ENCODE measurements around the gene GPR3. TPM values are rescaled to one million over a fixed set of nuclear protein-coding genes. Genes with fewer than 3 reads are reported as not detected.
"Not testable (repeated sequence)": the region's sequence is repeated elsewhere in the genome, so short reads cannot be mapped to it uniquely, and the experiment has no call there.

The GPR3 gene
- total RNA-seq, 1 donor from 2014 or later, result 0.56 TPM

DNA sequence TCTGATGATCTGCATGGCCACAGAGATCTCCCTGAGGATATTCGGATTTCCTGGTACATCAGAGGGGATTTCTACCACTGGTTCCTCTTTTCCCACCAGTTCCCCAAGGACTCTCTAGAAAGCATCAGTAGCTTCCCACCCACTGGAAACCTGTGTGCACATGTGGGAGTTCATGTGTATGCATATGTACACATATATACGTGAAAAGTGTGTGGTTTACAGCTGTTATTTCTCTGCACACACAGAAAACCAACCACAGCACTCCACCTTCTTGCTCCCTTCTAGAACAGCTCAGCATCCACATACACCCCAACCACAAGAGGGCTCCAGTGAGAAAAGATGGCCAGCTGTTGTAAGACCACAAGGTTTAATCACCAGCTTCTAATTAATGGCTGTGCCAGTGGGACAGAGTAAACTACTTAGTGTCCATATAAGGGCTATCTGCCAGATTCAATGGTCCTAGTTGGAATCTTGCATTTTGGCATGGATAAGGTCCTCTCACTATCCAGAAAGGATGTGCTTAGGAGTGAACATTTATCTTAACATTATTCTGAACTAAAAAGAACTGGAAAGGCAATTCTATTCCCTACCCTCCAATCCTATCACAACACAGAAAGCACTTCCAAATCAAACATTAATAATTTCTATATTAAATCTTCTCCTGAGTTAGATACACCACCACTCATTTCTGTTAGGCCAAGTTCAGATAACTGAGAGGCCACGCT, 24.1 kb downstream of the GPR3 start:
- intact Hi-C loops (cut with micrococcal nuclease), result loop anchor here (1.0 kb wide), 5 partner anchors 74 to 247 kb away; partner anchors contain the start of gene WASF2

DNA sequence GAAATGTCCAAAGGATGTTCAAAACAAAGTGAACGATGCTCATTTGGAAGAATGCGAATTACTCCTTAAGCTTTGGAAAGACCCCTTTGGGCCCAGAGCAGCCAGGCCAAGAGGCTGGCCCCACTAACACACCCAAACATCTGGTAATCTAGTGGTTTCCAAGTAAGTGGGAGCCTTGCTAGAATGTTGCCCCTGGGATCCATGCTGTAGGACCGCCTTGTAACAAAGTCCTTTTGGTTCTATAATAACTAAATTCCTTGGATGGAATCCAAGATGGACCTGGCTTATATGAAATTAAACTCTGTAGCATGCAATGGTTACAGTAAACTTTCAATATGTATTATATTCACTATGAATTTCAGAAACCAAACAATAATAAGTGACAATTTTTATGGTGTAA, 25.3 kb downstream of the GPR3 start:
- intact Hi-C loops (cut with micrococcal nuclease), result loop anchor here (1.0 kb wide), 2 partner anchors 14 to 28 kb away; no protein-coding TSS in a partner anchor

DNA sequence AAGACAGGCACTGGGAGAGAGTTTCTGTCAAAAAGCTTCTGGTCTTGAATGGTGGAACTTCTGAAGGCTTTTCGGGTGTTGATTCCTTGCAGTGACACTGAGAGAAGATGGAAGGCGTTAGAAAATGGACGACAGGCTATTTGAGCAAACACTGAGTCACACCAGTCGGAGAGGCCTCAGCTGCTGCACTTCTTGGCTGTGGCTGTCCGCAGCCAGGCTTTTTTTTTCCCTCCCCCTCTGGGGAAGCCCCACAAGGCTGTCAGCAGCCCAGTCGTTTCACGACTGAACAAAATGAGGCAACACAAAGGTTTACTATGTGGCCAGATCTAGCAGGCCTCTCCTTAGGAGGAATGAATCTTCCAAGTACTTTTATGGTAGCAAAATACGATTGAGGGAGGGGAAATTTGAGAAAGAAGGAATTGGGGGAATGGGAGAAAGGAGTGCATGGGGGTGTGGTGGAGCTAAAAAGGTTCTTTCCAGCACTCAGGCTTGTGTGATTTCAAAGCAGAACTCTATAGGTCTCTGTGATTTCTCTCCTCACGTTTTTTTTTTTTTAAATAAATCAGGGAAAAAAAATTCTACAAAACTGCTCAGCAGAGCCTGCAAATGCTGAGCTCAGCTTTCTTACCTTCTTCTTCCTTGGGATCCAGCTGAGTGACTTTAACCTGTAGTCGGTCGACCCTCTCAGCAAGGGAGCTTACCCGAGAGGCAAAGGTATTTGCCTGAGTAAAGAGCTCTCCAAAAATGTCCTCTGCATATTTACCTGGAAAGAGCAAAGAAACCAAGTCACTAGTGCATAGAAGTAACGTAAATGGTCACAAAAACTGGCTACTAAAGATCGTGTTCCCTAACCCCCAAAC, 26.1 kb downstream of the GPR3 start:
- intact Hi-C loops (cut with micrococcal nuclease), result loop anchor here (1.0 kb wide), 2 partner anchors 13 to 27 kb away; no protein-coding TSS in a partner anchor

- intact Hi-C loops (cut with micrococcal nuclease), result no loop called here
Observed at GRCh38 chr1:27423709-27424108, 31.3 kb downstream of the GPR3 start.

DNA sequence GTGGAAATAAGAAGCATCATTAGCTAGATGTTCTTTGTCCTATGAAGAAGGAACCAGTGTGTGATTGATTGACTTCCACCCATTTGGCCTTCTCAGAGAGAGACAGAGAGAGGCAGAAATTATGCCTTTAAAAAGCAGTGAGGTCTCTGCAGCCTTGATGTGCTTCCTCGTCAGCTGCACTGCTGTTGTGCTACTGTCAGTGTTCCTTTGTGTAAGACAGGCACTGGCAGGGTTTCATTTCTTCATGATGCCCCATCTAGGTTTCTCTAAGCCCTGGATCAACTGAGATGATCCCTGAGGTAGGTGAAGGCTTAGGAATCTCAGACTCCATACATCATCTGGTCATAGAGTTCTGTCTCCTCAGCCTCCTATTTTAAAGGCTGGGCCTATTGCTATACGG, 34.9 kb downstream of the GPR3 start:
- intact Hi-C loops (cut with micrococcal nuclease), result no loop called here

DNA sequence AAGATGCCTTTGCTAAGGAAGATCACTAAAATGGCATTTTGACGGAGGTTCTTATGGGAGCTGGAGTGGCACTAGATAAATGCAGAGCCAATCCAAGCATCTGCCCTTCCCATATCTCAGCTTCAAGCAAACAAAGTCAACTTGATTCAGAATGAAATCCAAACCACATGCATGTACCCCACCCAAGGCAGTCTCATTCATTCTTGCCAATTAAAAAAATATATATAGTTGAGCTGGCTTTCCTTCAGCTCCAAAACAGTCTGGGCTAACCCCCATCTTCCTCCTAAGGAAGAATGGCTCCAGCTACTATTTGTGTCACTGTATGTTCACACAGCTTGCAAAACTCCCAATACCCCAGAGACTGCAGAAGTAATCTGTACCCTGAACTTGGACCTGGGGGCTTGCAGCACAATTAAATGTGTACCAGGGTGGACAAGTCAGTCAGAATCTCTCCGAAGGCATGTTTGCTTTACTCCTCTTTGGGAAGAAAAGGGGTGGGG, 35.4 kb downstream of the GPR3 start:
- intact Hi-C loops (cut with micrococcal nuclease), result no loop called here

DNA sequence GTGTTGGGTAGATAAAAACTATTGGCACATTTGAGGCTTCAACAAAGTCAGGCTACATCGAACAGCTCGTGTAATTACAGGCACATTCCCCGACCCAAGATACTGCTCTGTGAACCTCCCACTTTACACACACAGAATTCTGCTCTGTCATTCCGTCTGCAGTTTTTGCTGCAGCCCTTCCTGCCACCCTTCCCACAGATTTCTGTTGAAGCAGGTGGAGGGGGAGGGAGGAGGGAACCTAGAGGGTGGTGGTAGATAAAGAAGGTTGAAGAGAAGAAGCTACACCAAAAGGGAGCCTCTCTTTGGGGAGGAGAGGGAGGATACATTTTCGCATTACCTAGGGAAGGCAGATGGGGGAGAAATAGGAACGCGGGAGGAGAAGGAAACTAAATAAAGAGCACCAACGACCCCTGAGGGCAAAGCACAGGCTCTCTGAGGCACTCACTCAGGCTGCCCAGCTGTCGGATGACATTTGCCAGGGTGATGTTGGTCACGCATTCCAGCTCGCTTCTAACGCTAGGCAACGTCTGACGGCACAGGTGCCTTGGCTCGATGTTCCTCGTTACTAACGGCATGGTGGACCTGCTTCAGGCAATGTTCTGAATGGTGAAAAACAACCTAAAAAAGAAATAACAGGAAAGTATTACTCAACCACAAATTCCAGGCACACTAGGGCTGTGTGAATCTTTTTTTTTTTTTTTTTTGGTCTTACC, 36.0 kb downstream of the GPR3 start:
- intact Hi-C loops (cut with micrococcal nuclease), result no loop called here

GRCh38 chr1:27429029-27429425, 36.6 kb downstream of the GPR3 start:
- intact Hi-C loops (cut with micrococcal nuclease), result no loop called here

DNA sequence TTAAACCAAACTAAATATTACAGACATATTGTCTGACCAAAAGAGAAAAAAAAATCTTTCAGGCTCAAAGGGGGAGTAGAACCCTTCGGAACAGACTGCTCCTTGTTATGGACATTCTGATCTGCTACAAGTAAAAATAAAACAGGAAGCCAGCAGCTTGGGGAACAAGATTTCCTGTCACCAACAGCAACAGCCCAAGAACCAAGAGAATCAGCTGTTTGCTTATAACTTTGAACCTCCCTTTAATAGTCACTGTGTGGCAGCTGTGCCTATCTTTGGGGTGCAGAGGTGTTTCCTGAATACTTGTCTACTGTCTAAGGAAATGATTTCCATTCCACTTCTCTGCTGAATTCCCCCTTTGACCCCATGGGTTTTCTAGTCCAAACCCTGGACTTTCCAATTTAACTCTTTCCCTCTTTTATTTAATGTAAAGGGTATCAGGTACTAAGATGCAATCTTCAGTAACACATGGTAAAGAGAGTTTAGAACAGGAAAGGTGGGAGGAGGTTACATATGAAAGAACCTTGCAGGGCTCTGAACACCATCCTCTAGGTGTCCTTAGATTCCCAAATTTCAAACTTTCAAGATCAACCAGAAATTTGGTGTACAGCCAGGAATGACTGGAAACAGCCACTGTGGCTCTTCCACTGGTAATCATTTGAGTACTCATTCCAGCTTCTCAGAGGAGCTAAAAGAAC, 38.6 kb downstream of the GPR3 start:
- intact Hi-C loops (cut with micrococcal nuclease), result loop anchor here (1.0 to 2.0 kb wide), 4 partner anchors 9 to 58 kb away; no protein-coding TSS in a partner anchor

GRCh38 chr1:27431601-27431940, 39.1 kb downstream of the GPR3 start:
- intact Hi-C loops (cut with micrococcal nuclease), result loop anchor here (1.0 to 2.0 kb wide), 4 partner anchors 9 to 57 kb away; no protein-coding TSS in a partner anchor

DNA sequence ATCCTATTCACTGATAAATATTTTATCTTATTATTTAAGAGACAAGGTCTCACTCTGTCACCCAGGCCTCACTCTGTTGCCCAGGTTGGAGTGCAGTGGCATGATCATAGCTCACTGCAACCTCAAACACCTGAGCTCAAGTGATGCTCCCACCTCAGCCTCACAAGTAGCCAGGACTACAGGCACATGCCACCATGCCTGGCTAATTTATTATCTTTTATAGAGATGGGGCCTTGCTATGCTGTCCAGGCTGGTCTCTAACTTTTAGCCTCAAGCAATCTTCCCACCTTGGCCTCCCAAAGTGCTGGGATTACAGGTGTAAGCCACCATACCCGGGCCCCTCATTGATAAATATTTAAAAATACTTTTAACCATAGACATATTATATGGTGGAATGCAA, 40.3 kb downstream of the GPR3 start:
- intact Hi-C loops (cut with micrococcal nuclease), result not testable (repeated sequence)

DNA sequence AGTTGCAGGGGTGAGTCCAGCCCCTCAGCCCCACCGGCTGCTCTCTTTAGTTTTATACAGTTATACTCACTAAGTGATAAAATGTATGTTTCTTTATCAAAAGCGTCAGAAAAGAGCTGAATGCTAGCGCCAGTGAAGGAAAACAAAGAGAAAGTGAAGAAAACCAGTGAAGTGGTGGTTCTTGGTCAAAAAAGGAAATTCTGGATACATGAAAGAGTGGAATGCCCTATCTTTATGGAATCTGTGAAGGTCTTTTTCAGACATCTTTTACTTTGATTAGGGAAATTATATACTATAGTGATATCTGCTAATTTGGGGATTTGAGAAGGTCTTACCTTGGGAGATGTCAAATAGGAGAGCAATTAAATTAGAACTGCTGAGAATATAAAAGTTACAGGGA, 41.3 kb downstream of the GPR3 start:
- intact Hi-C loops (cut with micrococcal nuclease), result no loop called here

GRCh38 chr1:27435566-27436203, 43.3 kb downstream of the GPR3 start:
- intact Hi-C loops (cut with micrococcal nuclease), result loop anchor here (1.0 kb wide), 2 partner anchors 10 to 290 kb away; partner anchors contain the start of gene FAM76A

- intact Hi-C loops (cut with micrococcal nuclease), result loop anchor here (1.0 kb wide), 2 partner anchors 9 to 289 kb away; partner anchors contain the start of gene FAM76A
Observed at GRCh38 chr1:27436204-27437159, 44.1 kb downstream of the GPR3 start.

- intact Hi-C loops (cut with micrococcal nuclease), result loop anchor here (2.0 kb wide), 1 partner anchor 16 kb away; no protein-coding TSS in a partner anchor
Observed at GRCh38 chr1:27438621-27439061, 46.2 kb downstream of the GPR3 start.

- intact Hi-C loops (cut with micrococcal nuclease), result loop anchor here (2.0 kb wide), 1 partner anchor 16 kb away; no protein-coding TSS in a partner anchor
Observed at GRCh38 chr1:27439150-27439549, 46.7 kb downstream of the GPR3 start.

DNA sequence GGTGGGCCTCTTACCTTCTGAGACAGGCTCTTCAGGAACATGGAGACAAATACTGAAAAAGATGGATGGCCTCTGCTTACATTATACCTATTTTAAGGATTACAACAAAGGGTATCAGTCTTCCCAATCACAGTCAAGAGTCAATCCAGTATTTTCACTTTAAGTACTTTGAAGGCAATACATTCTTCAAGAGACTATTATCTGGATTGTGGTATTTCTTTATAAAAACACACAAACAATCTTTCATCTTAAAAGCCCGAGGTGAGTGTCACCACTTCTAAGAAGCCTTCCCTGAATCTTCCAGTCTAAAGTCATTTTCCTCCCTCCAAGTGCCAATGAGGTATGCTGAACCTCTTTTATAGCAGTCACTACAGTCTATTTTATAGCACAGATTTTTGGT, 52.2 kb downstream of the GPR3 start:
- intact Hi-C loops (cut with micrococcal nuclease), result loop anchor here (1.0 to 2.0 kb wide), 4 partner anchors 8 to 44 kb away; no protein-coding TSS in a partner anchor

Measured in T-helper 1 cell treated with Interleukin-12 subunit alpha and Interleukin-12 subunit beta and Interleukin-4 antibody, amounts not matched to agents 30 ng/mL and 1 ng/mL, for 36 hours (primary cell).